ENCODE measurements around the gene CLEC18C. TPM values are rescaled to one million over a fixed set of nuclear protein-coding genes. Genes with fewer than 3 reads are reported as not detected.
"Not testable (repeated sequence)": the region's sequence is repeated elsewhere in the genome, so short reads cannot be mapped to it uniquely, and the experiment has no call there.

The CLEC18C gene
- polyA plus RNA-seq, 2 of the 4 experiments (the other 2 are of a cell fraction), result 0.15 to 0.16 TPM

- TF ChIP-seq HMGXB4 (CRISPR knock-in tag; IDR thresholded peaks at IDR 0.05; ENCODE audit: borderline replicate concordance) (no peak), CHD4 (IDR thresholded peaks at IDR 0.05; ENCODE audit: borderline replicate concordance) (no peak), RNF2 (IDR thresholded peaks at IDR 0.05; ENCODE audit: borderline replicate concordance, low read depth) (no peak), RFX5 (IDR thresholded peaks at IDR 0.05) (no peak), SMC3 (IDR thresholded peaks at IDR 0.05) (no peak), ATOH8 (CRISPR knock-in tag; IDR thresholded peaks at IDR 0.05; ENCODE audit: low read depth) (no peak), ZSCAN20 (CRISPR knock-in tag; IDR thresholded peaks at IDR 0.05) (no peak)
These were observed 10.0 kb upstream of the CLEC18C start (continued) for GRCh38 chr16:70163596-70163995.

GRCh38 chr16:70166688-70167087, 6.9 kb upstream of the CLEC18C start:
- FAIRE-seq; DNase-seq (ENCODE audit: low read depth in 1 of 2, low spot score in 1 of 2); H3K27ac ChIP-seq; H3K9me3 ChIP-seq; POLR2A ChIA-PET; H3K4me2 ChIP-seq; ATAC-seq; H3K4me3 ChIP-seq: not testable (repeated sequence)
- H3K4me1 ChIP-seq, result peaks cover 13% of the 10 kb centered on the region
- 72% methylated on average over 3 of the region's 10 CpGs for WGBS (ENCODE audit: missing lambda C conversion rate)
- CTCF ChIA-PET, result interaction anchor here (2.2 to 2.7 kb wide), 2 partner anchors 11 to 15 kb away, joined by 18 read pairs; no protein-coding TSS in a partner anchor

- H3K4me2 ChIP-seq; POLR2A ChIA-PET; H3K4me1 ChIP-seq; H3K4me3 ChIP-seq; H3K9me3 ChIP-seq; DNase-seq (ENCODE audit: low read depth in 1 of 2, low spot score in 1 of 2); CTCF ChIA-PET; H3K27ac ChIP-seq; FAIRE-seq: not testable (repeated sequence)
- ATAC-seq, result peak; percentile 84 to 87
- WGBS (ENCODE audit: missing lambda C conversion rate), result no CpG with 5 or more reads among the region's 15 CpGs
These were observed 329 bp downstream of the CLEC18C start for GRCh38 chr16:70173916-70174315.

GRCh38 chr16:70174387-70174932, 873 bp downstream of the CLEC18C start:
- peak; percentile 39 to 53 for ATAC-seq
- H3K4me1 ChIP-seq; FAIRE-seq; H3K4me2 ChIP-seq; H3K9me3 ChIP-seq; DNase-seq (ENCODE audit: low read depth in 1 of 2, low spot score in 1 of 2); CTCF ChIA-PET; POLR2A ChIA-PET; H3K4me3 ChIP-seq; H3K27ac ChIP-seq: not testable (repeated sequence)
- 73% methylated on average over 6 of the region's 21 CpGs for WGBS (ENCODE audit: missing lambda C conversion rate)

- CTCF ChIA-PET; DNase-seq (ENCODE audit: low read depth in 1 of 2, low spot score in 1 of 2); H3K9me3 ChIP-seq; H3K4me1 ChIP-seq; POLR2A ChIA-PET; FAIRE-seq: not testable (repeated sequence)
- H3K4me3 ChIP-seq, result peak overlapping the region; percentile 30; the same call in 2 of the 3 replicates
- ATAC-seq, result peak; percentile 44 to 79
- WGBS (ENCODE audit: missing lambda C conversion rate), result 97% methylated on average over 3 of the region's 71 CpGs
- H3K4me2 ChIP-seq, result peak overlapping the region; percentile 42; the same call in 1 of the 3 replicates
- peak overlapping the region in 1 of 2 experiments; percentile 80; a peak in 2 of 6 replicates for H3K27ac ChIP-seq
These were observed 14.4 kb downstream of the CLEC18C start for GRCh38 chr16:70187858-70188607.

GRCh38 chr16:70188608-70188915, 15.0 kb downstream of the CLEC18C start:
- H3K4me3 ChIP-seq; DNase-seq (ENCODE audit: low read depth in 1 of 2, low spot score in 1 of 2); CTCF ChIA-PET; H3K4me2 ChIP-seq; H3K9me3 ChIP-seq; POLR2A ChIA-PET; FAIRE-seq; H3K4me1 ChIP-seq: not testable (repeated sequence)
- peak overlapping the region in 1 of 2 experiments; percentile 58; a peak in 2 of 6 replicates for H3K27ac ChIP-seq
- WGBS (ENCODE audit: missing lambda C conversion rate), result no CpG with 5 or more reads among the region's 22 CpGs
- peak; percentile 41 to 50; a peak in 3 of 6 replicates for ATAC-seq

GRCh38 chr16:70190574-70190973, 17.0 kb downstream of the CLEC18C start:
- H3K4me3 ChIP-seq; H3K9me3 ChIP-seq; H3K4me1 ChIP-seq; POLR2A ChIA-PET; H3K4me2 ChIP-seq; DNase-seq (ENCODE audit: low read depth in 1 of 2, low spot score in 1 of 2); FAIRE-seq; CTCF ChIA-PET; H3K27ac ChIP-seq; ATAC-seq: not testable (repeated sequence)
- WGBS (ENCODE audit: missing lambda C conversion rate), result no CpG with 5 or more reads among the region's 5 CpGs

- H3K9me3 ChIP-seq; H3K4me3 ChIP-seq; FAIRE-seq; DNase-seq (ENCODE audit: low read depth in 1 of 2, low spot score in 1 of 2); H3K27ac ChIP-seq; CTCF ChIA-PET; H3K4me2 ChIP-seq; H3K4me1 ChIP-seq; POLR2A ChIA-PET: not testable (repeated sequence)
- WGBS (ENCODE audit: missing lambda C conversion rate), result 70% methylated on average over 2 of the region's 12 CpGs
- peak; percentile 51 to 55 for ATAC-seq
These were observed 23.2 kb downstream of the CLEC18C start for GRCh38 chr16:70196683-70197300.

- POLR2A ChIA-PET; H3K4me3 ChIP-seq; FAIRE-seq; H3K9me3 ChIP-seq; CTCF ChIA-PET; DNase-seq (ENCODE audit: low read depth in 1 of 2, low spot score in 1 of 2); H3K27ac ChIP-seq; H3K4me1 ChIP-seq; H3K4me2 ChIP-seq: not testable (repeated sequence)
- peak; percentile 37 to 43; a peak in 4 of 6 replicates for ATAC-seq
- WGBS (ENCODE audit: missing lambda C conversion rate), result 85% methylated on average over 7 of the region's 7 CpGs
These were observed 24.0 kb downstream of the CLEC18C start for GRCh38 chr16:70197611-70198010.
